ENCODE data around the gene TPP1. TPM values are rescaled to one million over a fixed set of nuclear protein-coding genes. Genes with fewer than 3 reads are reported as not detected.

Gene TPP1
- total and polyA plus RNA-seq, 2 of the 13 experiments (the other 11 are each of a cell fraction or from before 2014, with no cell fraction given), result 13.9 to 74.6 TPM

DNA sequence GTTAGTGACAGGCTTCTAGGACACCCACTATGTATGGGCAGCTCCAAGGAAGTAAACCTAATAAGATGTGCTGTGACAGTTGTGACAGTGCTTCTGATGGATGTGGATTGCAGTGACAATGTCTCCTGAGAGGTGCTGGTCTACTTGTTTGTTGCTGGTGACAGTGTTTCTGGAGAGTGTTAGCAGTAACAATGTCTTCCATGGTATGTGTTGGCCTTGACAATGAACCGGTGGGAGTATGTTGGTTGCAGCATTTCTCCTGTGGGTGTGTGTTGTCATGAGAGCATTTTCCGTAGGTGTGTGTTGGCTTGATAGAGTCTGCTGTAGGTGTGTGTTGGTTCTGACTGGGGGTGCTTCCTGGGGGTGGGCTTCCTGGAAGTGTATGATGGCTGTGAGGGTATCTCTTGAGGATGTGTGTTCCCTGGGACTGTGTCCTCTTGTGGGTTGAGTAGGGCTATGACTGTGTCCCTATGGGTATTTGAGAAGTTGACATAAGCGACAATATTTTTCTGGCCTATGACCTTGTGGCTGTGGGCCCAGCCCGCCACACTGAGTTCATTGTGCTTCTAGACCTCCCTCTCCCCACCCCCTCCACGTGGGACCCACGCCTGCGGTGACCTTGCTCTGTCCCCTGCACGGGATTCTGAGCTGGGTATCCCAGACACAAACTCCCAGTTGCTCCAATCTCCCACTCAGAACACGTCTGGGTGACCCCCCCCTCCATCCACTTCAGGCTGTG lies 35.2 kb upstream of the TPP1 start (continued):
- peak; percentile 34; the same call in 1 of the 2 replicates for TF ChIP-seq FOXK1 (CRISPR knock-in tag; IDR thresholded peaks at IDR 0.05; ENCODE audit: borderline replicate concordance, low read depth)
- no peak for TF ChIP-seq SNAPC4 (CRISPR knock-in tag; IDR thresholded peaks at IDR 0.05)
- no peak for TF ChIP-seq REXO4 (CRISPR knock-in tag; IDR thresholded peaks at IDR 0.05; ENCODE audit: borderline replicate concordance)
- TF ChIP-seq ZNF235 (CRISPR knock-in tag; IDR thresholded peaks at IDR 0.05; ENCODE audit: borderline replicate concordance), result no peak
- TF ChIP-seq ZNF256 (CRISPR knock-in tag; conservative IDR thresholded peaks at IDR 0.05), result no peak
- TF ChIP-seq ZNF703 (CRISPR knock-in tag; IDR thresholded peaks at IDR 0.05; ENCODE audit: borderline replicate concordance), result peak; percentile 64; the same call in 1 of the 2 replicates
- TF ChIP-seq ZNF382 (CRISPR knock-in tag; IDR thresholded peaks at IDR 0.05; ENCODE audit: borderline replicate concordance), result no peak
- TF ChIP-seq, protein P1, sequence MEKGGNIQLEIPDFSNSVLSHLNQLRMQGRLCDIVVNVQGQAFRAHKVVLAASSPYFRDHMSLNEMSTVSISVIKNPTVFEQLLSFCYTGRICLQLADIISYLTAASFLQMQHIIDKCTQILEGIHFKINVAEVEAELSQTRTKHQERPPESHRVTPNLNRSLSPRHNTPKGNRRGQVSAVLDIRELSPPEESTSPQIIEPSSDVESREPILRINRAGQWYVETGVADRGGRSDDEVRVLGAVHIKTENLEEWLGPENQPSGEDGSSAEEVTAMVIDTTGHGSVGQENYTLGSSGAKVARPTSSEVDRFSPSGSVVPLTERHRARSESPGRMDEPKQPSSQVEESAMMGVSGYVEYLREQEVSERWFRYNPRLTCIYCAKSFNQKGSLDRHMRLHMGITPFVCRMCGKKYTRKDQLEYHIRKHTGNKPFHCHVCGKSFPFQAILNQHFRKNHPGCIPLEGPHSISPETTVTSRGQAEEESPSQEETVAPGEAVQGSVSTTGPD (CRISPR knock-in tag; IDR thresholded peaks at IDR 0.05), result no peak
- no peak for TF ChIP-seq ZNF10 (CRISPR knock-in tag; IDR thresholded peaks at IDR 0.05; ENCODE audit: borderline replicate concordance, low read depth)
- TF ChIP-seq ARID5B (CRISPR knock-in tag; IDR thresholded peaks at IDR 0.05), result peak; percentile 59
- TF ChIP-seq, protein P2, sequence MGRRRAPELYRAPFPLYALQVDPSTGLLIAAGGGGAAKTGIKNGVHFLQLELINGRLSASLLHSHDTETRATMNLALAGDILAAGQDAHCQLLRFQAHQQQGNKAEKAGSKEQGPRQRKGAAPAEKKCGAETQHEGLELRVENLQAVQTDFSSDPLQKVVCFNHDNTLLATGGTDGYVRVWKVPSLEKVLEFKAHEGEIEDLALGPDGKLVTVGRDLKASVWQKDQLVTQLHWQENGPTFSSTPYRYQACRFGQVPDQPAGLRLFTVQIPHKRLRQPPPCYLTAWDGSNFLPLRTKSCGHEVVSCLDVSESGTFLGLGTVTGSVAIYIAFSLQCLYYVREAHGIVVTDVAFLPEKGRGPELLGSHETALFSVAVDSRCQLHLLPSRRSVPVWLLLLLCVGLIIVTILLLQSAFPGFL (CRISPR knock-in tag; IDR thresholded peaks at IDR 0.05), result no peak
- no peak for TF ChIP-seq ZNF136 (CRISPR knock-in tag; IDR thresholded peaks at IDR 0.05; ENCODE audit: low read depth)
- no peak for TF ChIP-seq NR1H2 (CRISPR knock-in tag; IDR thresholded peaks at IDR 0.05; ENCODE audit: borderline replicate concordance, low read depth)
- TF ChIP-seq, protein P3, sequence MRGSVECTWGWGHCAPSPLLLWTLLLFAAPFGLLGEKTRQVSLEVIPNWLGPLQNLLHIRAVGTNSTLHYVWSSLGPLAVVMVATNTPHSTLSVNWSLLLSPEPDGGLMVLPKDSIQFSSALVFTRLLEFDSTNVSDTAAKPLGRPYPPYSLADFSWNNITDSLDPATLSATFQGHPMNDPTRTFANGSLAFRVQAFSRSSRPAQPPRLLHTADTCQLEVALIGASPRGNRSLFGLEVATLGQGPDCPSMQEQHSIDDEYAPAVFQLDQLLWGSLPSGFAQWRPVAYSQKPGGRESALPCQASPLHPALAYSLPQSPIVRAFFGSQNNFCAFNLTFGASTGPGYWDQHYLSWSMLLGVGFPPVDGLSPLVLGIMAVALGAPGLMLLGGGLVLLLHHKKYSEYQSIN (CRISPR knock-in tag; IDR thresholded peaks at IDR 0.05; ENCODE audit: borderline replicate concordance), result no peak
- TF ChIP-seq TGIF2 (CRISPR knock-in tag; IDR thresholded peaks at IDR 0.05), result no peak

All from HepG2 (cell line).